ENCODE results near the gene TIMM13. TPM values are rescaled to one million over a fixed set of nuclear protein-coding genes. Genes with fewer than 3 reads are reported as not detected.

TIMM13 gene
- total RNA-seq, 1 experiment from 2014 or later, result 129 TPM

DNA sequence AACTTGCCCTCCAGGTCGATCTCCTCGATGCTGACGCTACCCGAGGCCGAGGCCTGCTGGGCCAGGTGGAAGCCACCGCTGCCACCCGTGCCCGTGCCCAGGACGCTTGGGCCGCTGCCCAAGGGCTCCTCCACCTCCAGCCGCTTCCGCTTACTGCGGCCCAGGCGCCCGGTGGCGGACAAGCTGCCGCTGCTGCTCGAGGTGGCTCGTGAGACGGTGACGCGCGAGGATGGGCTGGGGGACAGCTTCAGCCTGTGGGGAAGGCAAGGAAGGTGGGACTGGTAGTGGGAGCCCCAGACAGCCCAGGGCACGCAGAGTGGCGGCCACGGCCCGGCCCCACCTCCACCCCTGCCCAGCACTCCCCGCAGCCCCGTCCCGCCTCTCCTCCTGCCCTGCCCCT is 6.5 kb upstream of the TIMM13 start:
- Histone ChIP-seq H3K27ac (ENCODE audit: low read length) (no peak overlapping the region), H3K9ac (ENCODE audit: low read length) (no peak overlapping the region), H3K4me2 (ENCODE audit: low read length) (no peak overlapping the region), H3K4me3 (ENCODE audit: low read length) (no peak overlapping the region), H3K4me1 (ENCODE audit: insufficient read depth, low read length) (no peaks in the 10 kb centered on the region), H3K9me2 (replicated peaks; ENCODE audit: low read length) (no peaks in the 10 kb centered on the region), H3K27me3 (ENCODE audit: low read length) (no peaks in the 10 kb centered on the region), H3F3A (ENCODE audit: low read length, unreplicated experiment) (no peaks in the 10 kb centered on the region), H3K36me3 (ENCODE audit: low read depth, low read length) (peaks cover 14% of the 10 kb centered on the region; the same call in 1 of the 2 replicates), H4K20me1 (ENCODE audit: low read length) (no peaks in the 10 kb centered on the region), H2AFZ (ENCODE audit: low read length) (no peak overlapping the region), H3K9me3 (ENCODE audit: low read length) (no peaks in the 10 kb centered on the region), H3K79me2 (ENCODE audit: low read length) (no peaks in the 10 kb centered on the region)
- POLR2A ChIA-PET (ENCODE audit: unreplicated experiment), result no interaction called here
- CTCF ChIA-PET, result no interaction called here
- TF ChIP-seq EZH2phosphoT487 (IDR thresholded peaks at IDR 0.05; ENCODE audit: borderline replicate concordance, low read length) (no peak), EZH2 (IDR thresholded peaks at IDR 0.05; ENCODE audit: low read length, unreplicated experiment) (no peak)
- TF ChIP-seq, protein P1, sequence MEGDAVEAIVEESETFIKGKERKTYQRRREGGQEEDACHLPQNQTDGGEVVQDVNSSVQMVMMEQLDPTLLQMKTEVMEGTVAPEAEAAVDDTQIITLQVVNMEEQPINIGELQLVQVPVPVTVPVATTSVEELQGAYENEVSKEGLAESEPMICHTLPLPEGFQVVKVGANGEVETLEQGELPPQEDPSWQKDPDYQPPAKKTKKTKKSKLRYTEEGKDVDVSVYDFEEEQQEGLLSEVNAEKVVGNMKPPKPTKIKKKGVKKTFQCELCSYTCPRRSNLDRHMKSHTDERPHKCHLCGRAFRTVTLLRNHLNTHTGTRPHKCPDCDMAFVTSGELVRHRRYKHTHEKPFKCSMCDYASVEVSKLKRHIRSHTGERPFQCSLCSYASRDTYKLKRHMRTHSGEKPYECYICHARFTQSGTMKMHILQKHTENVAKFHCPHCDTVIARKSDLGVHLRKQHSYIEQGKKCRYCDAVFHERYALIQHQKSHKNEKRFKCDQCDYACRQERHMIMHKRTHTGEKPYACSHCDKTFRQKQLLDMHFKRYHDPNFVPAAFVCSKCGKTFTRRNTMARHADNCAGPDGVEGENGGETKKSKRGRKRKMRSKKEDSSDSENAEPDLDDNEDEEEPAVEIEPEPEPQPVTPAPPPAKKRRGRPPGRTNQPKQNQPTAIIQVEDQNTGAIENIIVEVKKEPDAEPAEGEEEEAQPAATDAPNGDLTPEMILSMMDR (conservative IDR thresholded peaks at IDR 0.05; ENCODE audit: low read depth, low read length), result no peak
- intact Hi-C loops (cut with micrococcal nuclease), result no loop called here
- no peak for ATAC-seq
- no peak for DNase-seq
- BruUV-seq (replicated peaks), result no TSS peak

DNA sequence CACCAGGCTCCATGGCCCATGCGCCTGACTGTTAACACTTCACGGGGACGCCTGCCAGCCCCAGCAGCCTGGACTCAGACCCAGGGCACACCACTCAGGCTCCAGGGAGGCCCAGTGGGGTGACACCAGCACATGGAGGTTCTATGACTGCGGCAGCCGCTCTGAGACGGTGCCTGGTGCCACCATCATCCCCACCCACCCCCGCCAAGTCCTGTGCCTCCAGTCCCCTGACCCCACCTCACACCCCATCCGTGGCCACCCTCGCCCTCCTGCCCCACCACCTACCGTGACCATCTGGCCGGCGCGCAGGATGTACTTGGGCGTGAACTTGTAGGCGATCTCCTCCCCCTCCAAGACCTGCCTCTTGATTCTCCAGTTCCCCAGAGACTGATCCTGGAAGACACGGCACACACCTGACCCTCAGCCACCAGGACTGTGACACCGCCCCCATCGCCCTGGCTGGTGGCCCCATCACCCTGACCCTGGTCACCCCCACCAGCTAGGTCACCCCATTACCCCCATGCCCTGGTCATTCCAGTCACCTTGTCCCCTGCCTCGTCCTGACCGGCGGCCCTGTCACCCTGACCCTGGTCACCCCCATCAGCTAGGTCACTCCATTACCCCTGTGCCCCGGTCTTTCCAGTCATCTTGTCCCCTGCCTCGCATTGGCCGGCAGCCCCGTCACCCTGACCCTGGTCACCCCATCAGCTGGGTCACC is 4.9 kb upstream of the TIMM13 start:
- Histone ChIP-seq H3K4me1 (ENCODE audit: insufficient read depth, low read length) (no peaks in the 10 kb centered on the region), H2AFZ (ENCODE audit: low read length) (no peak overlapping the region), H3K9me2 (replicated peaks; ENCODE audit: low read length) (no peaks in the 10 kb centered on the region), H3K36me3 (ENCODE audit: low read depth, low read length) (peaks cover 14% of the 10 kb centered on the region; the same call in 1 of the 2 replicates), H3K4me3 (ENCODE audit: low read length) (no peak overlapping the region), H4K20me1 (ENCODE audit: low read length) (no peaks in the 10 kb centered on the region), H3F3A (ENCODE audit: low read length, unreplicated experiment) (peaks cover 4% of the 10 kb centered on the region), H3K79me2 (ENCODE audit: low read length) (peaks cover under 1% of the 10 kb centered on the region), H3K9me3 (ENCODE audit: low read length) (no peaks in the 10 kb centered on the region), H3K9ac (ENCODE audit: low read length) (no peak overlapping the region), H3K27ac (ENCODE audit: low read length) (no peak overlapping the region), H3K27me3 (ENCODE audit: low read length) (no peaks in the 10 kb centered on the region), H3K4me2 (ENCODE audit: low read length) (no peak overlapping the region)
- POLR2A ChIA-PET (ENCODE audit: unreplicated experiment), result no interaction called here
- no TSS peak for BruUV-seq (replicated peaks)
- TF ChIP-seq EZH2phosphoT487 (IDR thresholded peaks at IDR 0.05; ENCODE audit: borderline replicate concordance, low read length) (no peak), EZH2 (IDR thresholded peaks at IDR 0.05; ENCODE audit: low read length, unreplicated experiment) (no peak)
- TF ChIP-seq, protein P1 (conservative IDR thresholded peaks at IDR 0.05; ENCODE audit: low read depth, low read length), result no peak
- intact Hi-C loops (cut with micrococcal nuclease), result no loop called here
- CTCF ChIA-PET, result no interaction called here
- DNase-seq (no peak), ATAC-seq (no peak)

DNA sequence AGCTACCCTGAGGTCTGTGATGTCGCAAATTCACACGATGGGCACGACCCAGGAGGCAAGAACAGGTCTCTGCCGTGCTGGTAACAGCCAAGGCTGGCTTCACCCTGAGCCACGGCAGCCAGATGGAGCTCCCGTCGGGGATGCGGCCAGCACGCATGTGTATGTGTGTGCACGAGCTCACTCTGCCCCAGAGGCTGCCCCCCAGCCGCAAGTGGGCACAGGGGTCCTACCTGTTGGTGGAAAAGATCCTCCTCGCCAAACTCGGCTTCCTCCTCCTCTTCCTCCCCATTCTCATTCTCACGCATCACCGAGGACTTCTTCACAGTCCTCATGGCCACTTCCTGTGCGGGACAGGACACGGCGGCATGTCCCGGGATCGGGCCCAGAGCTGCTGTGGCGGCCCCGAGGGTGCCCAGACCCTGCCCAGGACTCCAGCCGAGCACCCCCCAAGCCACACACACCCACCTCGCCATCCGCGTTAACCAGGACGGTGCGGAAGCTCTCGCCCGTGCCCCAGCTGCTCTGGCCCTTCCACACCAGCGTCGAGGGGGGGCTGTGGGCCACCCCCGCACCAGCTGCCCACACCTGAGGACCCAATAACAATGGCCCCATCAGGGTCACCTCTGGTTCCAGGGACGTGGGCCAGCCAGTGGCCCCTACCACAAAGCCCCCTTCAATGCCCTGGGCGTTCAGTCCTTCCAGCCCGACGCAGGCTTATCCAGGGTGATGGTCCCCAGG is 4.1 kb upstream of the TIMM13 start:
- Histone ChIP-seq H3K36me3 (ENCODE audit: low read depth, low read length) (peaks cover 14% of the 10 kb centered on the region; the same call in 1 of the 2 replicates), H3K4me3 (ENCODE audit: low read length) (no peak overlapping the region), H3K79me2 (ENCODE audit: low read length) (peaks cover 9% of the 10 kb centered on the region), H3K9ac (ENCODE audit: low read length) (no peak overlapping the region), H3K27me3 (ENCODE audit: low read length) (no peaks in the 10 kb centered on the region), H3K9me3 (ENCODE audit: low read length) (no peaks in the 10 kb centered on the region), H3K9me2 (replicated peaks; ENCODE audit: low read length) (no peaks in the 10 kb centered on the region), H3K27ac (ENCODE audit: low read length) (no peak overlapping the region), H2AFZ (ENCODE audit: low read length) (no peak overlapping the region), H3K4me1 (ENCODE audit: insufficient read depth, low read length) (0 out of 2 replicates have a peak, but pooled peaks cover 1% of the 10 kb centered on the region), H3F3A (ENCODE audit: low read length, unreplicated experiment) (peaks cover 4% of the 10 kb centered on the region), H3K4me2 (ENCODE audit: low read length) (no peak overlapping the region), H4K20me1 (ENCODE audit: low read length) (no peaks in the 10 kb centered on the region)
- intact Hi-C loops (cut with micrococcal nuclease), result no loop called here
- TF ChIP-seq, protein P1 (conservative IDR thresholded peaks at IDR 0.05; ENCODE audit: low read depth, low read length), result no peak
- TF ChIP-seq EZH2 (IDR thresholded peaks at IDR 0.05; ENCODE audit: low read length, unreplicated experiment) (no peak), EZH2phosphoT487 (IDR thresholded peaks at IDR 0.05; ENCODE audit: borderline replicate concordance, low read length) (no peak)
- ATAC-seq (no peak), DNase-seq (no peak)
- ChIA-PET CTCF (no interaction called here), POLR2A (ENCODE audit: unreplicated experiment) (no interaction called here)
- BruUV-seq (replicated peaks), result no TSS peak

All from PC-3 (cell line).